ENCODE results near the gene PSD.

The PSD gene

DNA sequence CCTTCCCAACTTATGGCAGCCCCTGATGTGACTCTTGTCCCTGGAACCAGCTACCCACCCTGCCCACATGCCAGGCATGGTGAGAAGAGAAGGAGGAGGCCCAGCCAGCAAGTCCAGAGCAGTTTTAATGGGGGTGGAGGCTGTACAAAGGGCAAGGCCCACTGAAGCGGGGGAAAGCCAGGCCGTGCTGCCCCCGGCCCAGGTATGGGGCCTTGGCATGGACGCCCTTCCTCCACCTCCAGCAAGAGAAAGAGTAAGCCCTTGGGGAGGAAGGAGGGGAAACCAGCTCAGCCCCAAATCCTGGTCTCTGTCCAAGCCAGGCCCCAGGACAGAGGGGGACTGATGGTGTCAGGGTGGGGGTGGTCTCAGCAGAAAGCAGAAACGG lies 16.1 kb downstream of the PSD start:
- DNase-seq: no peak

- no peak for DNase-seq
Observed at GRCh38 chr10:102401735-102402511, 16.7 kb downstream of the PSD start.

DNA sequence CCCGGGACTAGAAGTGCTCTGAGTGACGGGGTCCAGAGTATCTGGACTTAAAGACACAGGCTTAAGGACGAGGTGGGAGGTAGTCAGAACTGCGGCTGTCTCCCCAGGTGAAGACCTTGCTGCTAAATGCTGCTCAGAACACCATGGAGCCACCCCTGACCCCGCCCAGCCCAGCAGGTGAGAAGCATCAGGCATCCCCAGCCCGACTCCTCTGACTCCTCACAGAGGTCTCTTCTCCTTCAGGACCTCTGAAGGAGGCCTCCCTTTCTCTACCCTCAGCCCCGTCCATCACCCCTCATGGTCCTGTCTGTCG lies 17.3 kb downstream of the PSD start:
- no peak for DNase-seq

DNA sequence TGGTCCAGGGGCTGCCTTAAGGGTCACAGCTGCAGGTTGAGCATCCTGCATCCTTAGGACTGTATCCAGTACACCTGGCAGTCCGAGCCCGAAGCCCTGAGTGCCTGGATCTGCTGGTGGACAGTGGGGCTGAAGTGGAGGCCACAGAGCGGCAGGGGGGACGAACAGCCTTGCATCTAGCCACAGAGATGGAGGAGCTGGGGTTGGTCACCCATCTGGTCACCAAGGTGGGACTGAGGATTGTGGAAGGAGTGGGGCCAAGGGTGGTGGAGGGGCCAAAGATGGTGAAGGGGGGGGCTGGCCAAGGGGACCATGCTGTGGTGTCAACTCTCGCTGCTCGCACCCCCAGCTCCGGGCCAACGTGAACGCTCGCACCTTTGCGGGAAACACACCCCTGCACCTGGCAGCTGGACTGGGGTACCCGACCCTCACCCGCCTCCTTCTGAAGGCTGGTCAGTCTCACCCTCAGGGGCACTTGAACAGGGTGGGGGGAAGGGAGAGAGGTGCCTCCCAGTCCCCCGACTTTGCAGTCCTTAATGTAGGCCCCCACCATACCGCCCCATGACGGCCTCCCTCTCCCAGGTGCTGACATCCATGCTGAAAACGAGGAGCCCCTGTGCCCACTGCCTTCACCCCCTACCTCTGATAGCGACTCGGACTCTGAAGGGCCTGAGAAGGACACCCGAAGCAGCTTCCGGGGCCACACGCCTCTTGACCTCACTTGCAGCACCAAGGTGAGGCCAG lies 17.8 kb downstream of the PSD start:
- no peak for DNase-seq

GRCh38 chr10:102400076-102400475 lies 18.5 kb downstream of the PSD start:
- no peak for DNase-seq

- DNase-seq: peak; percentile 76 to 91 (median 81)
Observed at GRCh38 chr10:102399217-102400021, 19.2 kb downstream of the PSD start.

DNA sequence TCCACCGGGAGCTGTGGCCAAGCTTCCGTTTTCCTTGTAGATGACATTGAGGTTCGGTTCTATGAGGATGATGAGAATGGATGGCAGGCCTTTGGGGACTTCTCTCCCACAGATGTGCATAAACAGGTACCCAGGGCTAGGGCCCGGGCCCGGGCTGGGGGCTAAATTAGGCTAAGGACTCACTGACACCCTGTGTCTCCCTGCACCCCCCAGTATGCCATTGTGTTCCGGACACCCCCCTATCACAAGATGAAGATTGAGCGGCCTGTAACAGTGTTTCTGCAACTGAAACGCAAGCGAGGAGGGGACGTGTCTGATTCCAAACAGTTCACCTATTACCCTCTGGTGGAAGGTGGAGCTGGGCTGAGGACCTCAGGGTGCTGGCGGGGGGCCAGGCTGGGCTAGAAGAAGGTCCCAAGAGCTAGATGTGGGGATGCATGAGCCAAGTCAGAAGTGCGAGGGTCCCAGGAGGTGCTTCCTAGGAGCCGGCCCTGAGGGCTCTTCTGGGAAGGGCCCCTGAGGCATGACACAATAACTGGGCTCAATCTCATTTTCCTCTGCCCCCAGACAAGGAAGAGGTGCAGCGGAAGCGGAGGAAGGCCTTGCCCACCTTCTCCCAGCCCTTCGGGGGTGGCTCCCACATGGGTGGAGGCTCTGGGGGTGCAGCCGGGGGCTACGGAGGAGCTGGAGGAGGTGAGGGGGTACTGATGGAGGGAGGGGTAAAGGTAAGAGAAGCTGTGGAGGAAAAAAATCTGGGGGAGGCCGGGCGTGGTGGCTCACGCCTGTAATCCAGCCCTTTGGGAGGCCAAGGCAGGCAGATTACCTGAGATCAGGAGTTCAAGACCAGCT lies 20.2 kb downstream of the PSD start:
- no peak for DNase-seq

- peak in 1 of 5 experiments; percentile 23 for DNase-seq
Observed at GRCh38 chr10:102397222-102398171, 21.1 kb downstream of the PSD start.

GRCh38 chr10:102396730-102397151 lies 21.8 kb downstream of the PSD start:
- no peak for DNase-seq

- peak in 1 of 5 experiments; percentile 36 for DNase-seq
Observed at GRCh38 chr10:102396317-102396650, 22.3 kb downstream of the PSD start.

GRCh38 chr10:102395400-102396316 lies 22.9 kb downstream of the PSD start, which contains the start of gene NFKB2:
Gene NFKB2 (plus strand): TSS chr10:102395705. CDS start chr10:102395960, 255 bp downstream.
- peak; percentile 83 to 92 (median 91) for DNase-seq

DNA sequence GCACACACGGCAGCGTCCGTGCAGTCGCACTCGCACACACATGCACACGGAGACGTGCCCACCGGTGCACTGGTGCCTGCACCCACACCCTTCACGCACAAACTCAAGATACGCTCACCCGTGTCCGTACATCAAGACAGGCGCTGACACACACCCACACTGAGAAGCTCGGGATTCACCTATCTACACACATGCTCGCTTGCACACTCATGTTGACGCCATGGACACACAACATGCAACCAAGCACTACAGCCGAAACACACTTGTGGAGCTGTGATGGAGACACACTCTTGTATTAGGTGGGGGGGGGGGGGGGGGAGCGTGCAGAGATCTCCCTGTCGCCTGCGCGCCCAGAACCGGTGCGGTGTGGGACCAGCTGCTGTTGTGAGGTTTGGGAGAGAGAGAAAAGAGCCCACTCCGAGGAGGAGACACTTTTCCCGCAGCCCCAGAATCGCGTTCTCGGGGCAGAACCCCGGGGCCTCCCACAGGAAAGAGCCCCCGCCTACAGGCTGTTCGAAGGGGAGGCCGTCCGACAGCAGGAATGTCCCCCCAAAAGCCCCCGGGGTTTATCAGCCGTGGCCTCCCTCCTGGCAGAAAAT lies 23.7 kb downstream of the PSD start:
- peak in 3 of 5 experiments; percentile 33 to 86 (median 59) for DNase-seq

DNA sequence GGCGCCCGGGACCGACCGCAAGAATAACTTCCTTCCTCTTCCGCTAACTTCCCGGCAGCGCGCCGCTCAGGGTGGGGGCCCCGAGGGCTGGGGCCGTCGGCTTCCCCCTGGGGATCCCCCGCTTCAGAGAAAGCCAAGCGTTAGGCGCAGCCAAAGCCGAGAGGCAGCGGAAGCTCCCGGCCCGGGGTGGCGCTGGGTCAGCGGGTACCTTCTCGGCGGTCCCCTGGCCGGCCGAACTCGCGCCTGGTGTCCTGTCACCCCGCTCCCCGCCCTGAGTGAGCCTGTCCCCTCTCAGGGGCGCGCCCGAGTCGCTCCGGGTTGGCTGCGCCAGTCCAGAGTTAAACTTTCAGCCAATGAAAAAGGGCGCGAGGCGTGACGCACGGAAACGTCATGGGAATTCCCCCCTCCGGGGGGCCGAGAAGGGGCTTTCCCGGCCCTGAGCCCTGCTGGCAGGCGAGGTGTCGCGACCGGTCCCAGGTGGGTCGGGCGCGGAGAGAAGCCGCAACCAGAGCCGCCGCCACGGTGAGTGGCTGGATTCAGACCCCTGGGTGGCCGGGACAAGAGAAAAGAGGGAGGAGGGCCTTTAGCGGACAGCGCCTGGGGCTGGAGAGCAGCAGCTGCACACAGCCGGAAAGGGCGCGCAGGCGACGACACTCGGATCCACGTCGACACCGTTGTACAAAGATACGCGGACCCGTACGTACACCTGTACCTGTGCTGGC lies 24.3 kb downstream of the PSD start:
- DNase-seq: peak; percentile 94 to 100 (median 98)

DNA sequence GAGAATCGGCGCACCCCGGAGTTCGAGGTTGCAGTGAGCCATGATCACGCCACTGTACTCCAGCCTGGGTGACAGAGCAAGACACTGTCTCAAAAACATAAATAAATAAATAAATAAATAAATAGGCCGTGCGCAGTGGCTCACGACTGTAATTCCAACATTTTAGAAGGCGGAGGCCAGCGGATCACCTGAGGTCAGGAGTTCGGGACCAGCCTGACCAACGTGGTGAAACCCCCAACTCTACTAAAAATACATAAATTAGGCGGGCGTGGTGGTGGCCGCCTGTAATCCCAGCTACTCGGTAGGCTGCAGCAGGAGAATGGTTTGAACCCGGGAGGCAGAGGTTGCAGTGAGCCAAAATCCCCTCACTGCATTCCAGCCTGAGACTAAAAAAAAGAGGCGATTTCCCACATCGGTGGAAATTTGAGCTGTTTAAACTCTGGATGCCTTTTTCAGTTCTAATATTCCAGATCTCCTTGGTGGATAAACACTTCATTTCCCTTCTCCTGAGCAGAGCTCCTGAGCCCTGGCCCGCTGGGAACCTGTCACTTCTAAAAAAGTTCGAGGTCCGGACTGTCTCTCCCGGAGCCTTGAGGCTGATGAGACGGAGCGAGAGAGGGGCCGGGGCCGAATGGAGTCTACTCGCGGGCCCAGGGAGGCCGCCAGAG lies 25.0 kb downstream of the PSD start:
- no peak for DNase-seq

DNA sequence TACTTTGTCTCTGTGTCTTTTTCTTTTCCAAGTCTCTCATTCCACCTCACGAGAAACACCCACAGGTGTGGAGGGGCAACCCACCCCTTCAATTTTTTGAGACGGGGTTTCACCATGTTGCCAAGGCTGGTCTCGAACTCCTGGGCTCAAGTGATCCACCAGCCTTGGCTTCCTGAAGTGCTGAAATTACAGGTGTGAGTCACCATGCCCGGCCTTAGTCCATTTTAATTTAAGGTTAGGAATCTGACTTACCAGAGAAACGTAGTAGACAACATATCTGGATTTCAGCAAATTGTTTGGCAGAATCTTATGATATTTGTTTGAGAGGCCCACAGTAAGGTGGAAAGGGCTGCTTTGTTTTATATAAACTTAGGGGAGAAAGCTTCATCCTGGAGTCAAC lies 26.3 kb downstream of the PSD start:
- no peak for DNase-seq

DNA sequence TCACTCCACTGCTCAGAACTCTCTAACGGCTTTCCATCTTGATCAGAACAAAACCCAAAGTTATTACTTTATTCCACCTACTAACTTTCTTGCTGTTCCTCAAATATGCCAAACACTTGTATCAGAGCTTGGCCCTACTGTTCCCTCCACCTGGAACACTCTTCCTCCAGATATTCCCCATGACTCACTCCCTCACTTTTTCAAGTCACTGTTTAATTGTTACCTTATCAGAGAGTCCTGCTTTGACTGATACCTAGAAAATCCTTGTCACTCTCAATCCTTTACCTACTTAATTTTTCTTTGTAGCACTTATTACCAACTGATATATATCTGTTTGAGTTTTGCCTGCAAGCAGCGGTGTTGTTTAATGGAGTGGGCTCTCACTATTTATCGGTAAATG lies 28.7 kb downstream of the PSD start:
- no peak for DNase-seq

- no peak for DNase-seq
Observed at GRCh38 chr10:102384606-102385429, 33.8 kb downstream of the PSD start.
